ENCODE data around the gene ZNF177.

Gene ZNF177

GRCh38 chr19:9329999-9330398 is 32.8 kb upstream of the ZNF177 start:
- no peak for DNase-seq (ENCODE audit: low read depth in 1 of 2, low spot score in 1 of 2)
- no peak for TF ChIP-seq CTCF (IDR thresholded peaks at IDR 0.05; ENCODE audit: insufficient read depth, low read length)
- TF ChIP-seq REST (IDR thresholded peaks at IDR 0.05; ENCODE audit: insufficient replicate concordance, low read depth): no peak
- no peak for TF ChIP-seq GABPA (IDR thresholded peaks at IDR 0.05; ENCODE audit: low read depth)
- no peak for TF ChIP-seq SPI1 (IDR thresholded peaks at IDR 0.05; ENCODE audit: borderline replicate concordance, low read depth)
- no peak for TF ChIP-seq POLR2AphosphoS5 (IDR thresholded peaks at IDR 0.05; ENCODE audit: low read depth)
- Histone ChIP-seq H3K27ac (replicated peaks) (no peak overlapping the region), H3K4me3 (replicated peaks; ENCODE audit: insufficient read depth, low read length) (no peak overlapping the region), H3K27me3 (ENCODE audit: insufficient read depth, poor library complexity, severe bottlenecking) (no peaks in the 10 kb centered on the region)

GRCh38 chr19:9342610-9343304 is 20.1 kb upstream of the ZNF177 start:
- Histone ChIP-seq H3K27me3 (ENCODE audit: insufficient read depth, poor library complexity, severe bottlenecking) (no peaks in the 10 kb centered on the region), H3K4me3 (replicated peaks; ENCODE audit: insufficient read depth, low read length) (no peak overlapping the region), H3K27ac (replicated peaks) (no peak overlapping the region)
- DNase-seq (ENCODE audit: low read depth in 1 of 2, low spot score in 1 of 2): no peak
- TF ChIP-seq GABPA (IDR thresholded peaks at IDR 0.05; ENCODE audit: low read depth) (no peak), CTCF (IDR thresholded peaks at IDR 0.05; ENCODE audit: insufficient read depth, low read length) (no peak), POLR2AphosphoS5 (IDR thresholded peaks at IDR 0.05; ENCODE audit: low read depth) (no peak), SPI1 (IDR thresholded peaks at IDR 0.05; ENCODE audit: borderline replicate concordance, low read depth) (no peak), REST (IDR thresholded peaks at IDR 0.05; ENCODE audit: insufficient replicate concordance, low read depth) (no peak)

GRCh38 chr19:9345005-9345404 is 17.8 kb upstream of the ZNF177 start:
- TF ChIP-seq GABPA (IDR thresholded peaks at IDR 0.05; ENCODE audit: low read depth) (no peak), CTCF (IDR thresholded peaks at IDR 0.05; ENCODE audit: insufficient read depth, low read length) (no peak), SPI1 (IDR thresholded peaks at IDR 0.05; ENCODE audit: borderline replicate concordance, low read depth) (no peak), REST (IDR thresholded peaks at IDR 0.05; ENCODE audit: insufficient replicate concordance, low read depth) (no peak), POLR2AphosphoS5 (IDR thresholded peaks at IDR 0.05; ENCODE audit: low read depth) (no peak)
- no peak overlapping the region for H3K4me3 ChIP-seq (replicated peaks; ENCODE audit: insufficient read depth, low read length)
- no peaks in the 10 kb centered on the region for H3K27me3 ChIP-seq (ENCODE audit: insufficient read depth, poor library complexity, severe bottlenecking)
- H3K27ac ChIP-seq (replicated peaks): no peak overlapping the region
- no peak for DNase-seq (ENCODE audit: low read depth in 1 of 2, low spot score in 1 of 2)
